HFFc6 (cell line): ENCODE results near the gene ULBP2. TPM values are rescaled to one million over a fixed set of nuclear protein-coding genes. Genes with fewer than 3 reads are reported as not detected.
"Not testable (repeated sequence)": the region's sequence is repeated elsewhere in the genome, so short reads cannot be mapped to it uniquely, and the experiment has no call there.

ENCODE experiments used
- DNase-seq: peaks from one replicate; pipeline ENCODE4 v3.0.0-alpha.2; 2018
- H3K27ac Mint-ChIP-seq: 2 replicates; pipeline ENCODE4 v1.8.0; 2020; ENCODE audit warnings: mild to moderate bottlenecking, mixed read lengths
- H3K27me3 Mint-ChIP-seq: 2 replicates; pipeline ENCODE4 v1.8.0; 2021; ENCODE audit warnings: mild to moderate bottlenecking, moderate library complexity, mixed read lengths; ENCODE audit not compliant: insufficient read depth
- H3K36me3 Mint-ChIP-seq: 2 replicates; pipeline ENCODE4 v1.8.0; 2021; ENCODE audit warnings: low read depth, mixed read lengths
- H3K4me1 Mint-ChIP-seq: 2 replicates; pipeline ENCODE4 v1.8.0; 2020; ENCODE audit warnings: low read depth, mixed read lengths
- H3K4me3 Mint-ChIP-seq: 2 replicates; pipeline ENCODE4 v1.8.0; 2020; ENCODE audit warnings: mild to moderate bottlenecking, moderate library complexity, mixed read lengths
- H3K9me3 Mint-ChIP-seq: 2 replicates; pipeline ENCODE4 v1.8.0; 2020; ENCODE audit warnings: mild to moderate bottlenecking, mixed read lengths
- CTCF ChIP-seq: fragments of 200-600 bp; sonication (generic); IDR thresholded peaks from 2 replicates; pipeline ENCODE4 v1.5.0; 2021; ENCODE audit warnings: antibody characterized with exemption, mild to moderate bottlenecking
- total RNA-seq, 6 experiments: library from RNA; stranded (reverse); fragmentation: NEBNext Ultra II Directional; extraction: Animal tissue kit (Norgen Biotek cat#: 25700); gene quantifications; 2 replicates in 1 of 6; 3 replicates in 5 of 6; pipeline ENCODE4 v1.2.3, GENCODE V29; 2021

The ULBP2 gene
- total RNA-seq, 6 experiments from 2014 or later = 16.2 to 23.2 (median 19.4) TPM

DNA sequence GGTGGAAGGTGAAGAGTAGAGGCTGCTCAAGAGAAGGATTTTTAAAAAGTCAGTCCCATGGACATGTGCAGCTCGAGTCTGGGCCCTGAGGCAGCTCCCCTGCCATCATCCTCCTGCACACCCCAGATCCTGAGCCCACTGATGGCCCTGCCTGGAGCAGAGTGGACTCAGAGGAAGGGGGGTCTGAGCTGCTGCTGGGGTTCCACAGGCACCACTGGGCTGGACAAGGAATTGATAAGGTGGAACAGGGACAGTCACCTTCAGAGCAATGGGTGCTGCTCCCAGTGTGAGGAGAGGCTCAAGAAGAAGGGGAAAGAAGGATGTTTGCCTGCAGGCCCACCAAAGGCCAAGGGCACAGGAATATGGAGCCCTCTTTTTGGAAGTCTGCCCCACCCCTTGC lies 6.2 kb downstream of the ULBP2 start:
- no peaks in the 10 kb centered on the region for H3K4me1 Mint-ChIP-seq
- peaks cover 10% of the 10 kb centered on the region for H3K27me3 Mint-ChIP-seq
- H3K4me3 Mint-ChIP-seq = no peak overlapping the region
- no peak for DNase-seq
- H3K36me3 Mint-ChIP-seq = peaks cover 16% of the 10 kb centered on the region
- no peak for TF ChIP-seq CTCF
- no peaks in the 10 kb centered on the region for H3K9me3 Mint-ChIP-seq
- H3K27ac Mint-ChIP-seq = no peak overlapping the region

GRCh38 chr6:149948616-149949015 lies 6.8 kb downstream of the ULBP2 start:
- Mint-ChIP-seq H3K36me3 (peaks cover 16% of the 10 kb centered on the region), H3K9me3 (no peaks in the 10 kb centered on the region), H3K4me1 (peaks cover 3% of the 10 kb centered on the region; the same call in 1 of the 2 replicates), H3K27ac (no peak overlapping the region), H3K4me3 (no peak overlapping the region), H3K27me3 (peaks cover 15% of the 10 kb centered on the region)
- DNase-seq = no peak
- no peak for TF ChIP-seq CTCF

DNA sequence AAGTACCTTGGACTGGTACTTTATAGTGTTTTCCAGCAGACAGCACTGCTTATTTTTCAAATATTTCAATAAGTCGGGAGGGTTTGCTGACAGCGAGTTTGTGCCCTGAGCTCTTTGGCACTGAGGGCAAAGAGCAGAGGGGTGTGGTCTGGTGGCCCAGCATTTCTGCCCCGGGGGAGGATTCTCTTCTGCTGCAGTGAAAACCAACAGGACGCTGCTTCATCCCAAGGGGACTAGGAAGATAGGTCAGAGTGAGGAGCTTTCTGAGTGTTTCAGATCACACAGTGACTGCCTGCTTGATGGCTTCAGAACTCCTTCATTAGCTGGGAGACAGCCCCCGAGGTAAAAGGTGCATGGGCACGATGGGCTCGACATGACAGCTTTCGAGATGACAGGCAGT lies 8.6 kb downstream of the ULBP2 start:
- no peaks in the 10 kb centered on the region for H3K9me3 Mint-ChIP-seq
- H3K4me1 Mint-ChIP-seq = peaks cover 12% of the 10 kb centered on the region
- peaks cover 16% of the 10 kb centered on the region for H3K36me3 Mint-ChIP-seq
- no peak for DNase-seq
- H3K4me3 Mint-ChIP-seq = no peak overlapping the region
- no peak overlapping the region for H3K27ac Mint-ChIP-seq
- TF ChIP-seq CTCF = no peak
- peaks cover 23% of the 10 kb centered on the region for H3K27me3 Mint-ChIP-seq

GRCh38 chr6:149951096-149951495 lies 9.3 kb downstream of the ULBP2 start:
- TF ChIP-seq CTCF = no peak
- H3K4me3 Mint-ChIP-seq = no peak overlapping the region
- peaks cover 30% of the 10 kb centered on the region for H3K27me3 Mint-ChIP-seq
- no peaks in the 10 kb centered on the region for H3K9me3 Mint-ChIP-seq
- no peak for DNase-seq
- H3K36me3 Mint-ChIP-seq = peaks cover 16% of the 10 kb centered on the region
- peaks cover 13% of the 10 kb centered on the region for H3K4me1 Mint-ChIP-seq
- no peak overlapping the region for H3K27ac Mint-ChIP-seq

- H3K27ac Mint-ChIP-seq = no peak overlapping the region
- peaks cover 13% of the 10 kb centered on the region for H3K4me1 Mint-ChIP-seq
- H3K27me3 Mint-ChIP-seq = peaks cover 32% of the 10 kb centered on the region
- H3K4me3 Mint-ChIP-seq = no peak overlapping the region
- no peak for TF ChIP-seq CTCF
- DNase-seq = no peak
- H3K36me3 Mint-ChIP-seq = peaks cover 11% of the 10 kb centered on the region
- no peaks in the 10 kb centered on the region for H3K9me3 Mint-ChIP-seq
Measured at GRCh38 chr6:149951626-149952025, 9.8 kb downstream of the ULBP2 start.

DNA sequence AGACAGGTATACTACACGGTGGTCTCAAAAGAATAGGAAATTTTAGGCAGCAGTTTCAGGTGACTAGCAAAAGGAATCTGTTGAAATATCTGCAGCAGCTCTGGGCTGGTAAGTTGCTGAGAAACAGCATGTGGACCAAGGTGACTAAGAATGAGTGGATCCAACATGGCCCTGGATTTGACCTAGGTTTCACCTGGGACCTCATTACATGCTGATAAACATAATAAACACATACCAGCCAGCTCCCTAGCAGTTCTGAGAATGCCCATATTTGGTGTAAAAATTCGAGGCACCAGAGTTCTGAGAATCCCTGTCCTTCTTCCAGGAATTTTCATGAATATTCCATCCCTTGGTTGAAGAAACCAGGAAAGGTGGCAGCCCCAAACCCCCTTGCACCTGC lies 11.6 kb downstream of the ULBP2 start:
- H3K27ac Mint-ChIP-seq, H3K9me3 Mint-ChIP-seq, H3K36me3 Mint-ChIP-seq, DNase-seq: not testable (repeated sequence)
- H3K4me1 Mint-ChIP-seq = peaks cover 13% of the 10 kb centered on the region
- H3K4me3 Mint-ChIP-seq = peak overlapping the region; percentile 58
- H3K27me3 Mint-ChIP-seq = peaks cover 34% of the 10 kb centered on the region
